H1 (cell line): Measurements from ENCODE around the gene RPL31. TPM values are rescaled to one million over a fixed set of nuclear protein-coding genes. Genes with fewer than 3 reads are reported as not detected.

Experiments used
- CTCF ChIA-PET: fragments of 300-600 bp; sonication (Branson Sonifier 250); formaldehyde crosslinking; loops from one replicate; lab custom pipeline; 2021; ENCODE audit not compliant: partially characterized antibody; lab: Charles Lee
- POLR2A ChIA-PET: fragments of 300-600 bp; sonication (Branson Sonifier 250); formaldehyde crosslinking; loops from one replicate; lab custom pipeline; 2021; ENCODE audit warnings: inconsistent platforms; ENCODE audit not compliant: partially characterized antibody; lab: Charles Lee
- DNase-seq, 2 experiments: peaks; one replicate each; pipeline versions ENCODE4 v3.0.0 to v3.0.0-alpha.2; 2010 to 2022; ENCODE audit warnings: low spot score in 2 of 2, low read depth in 1 of 2, mixed read lengths in 1 of 2
- FAIRE-seq: peaks from 2 replicates; lab custom pipeline; 2011; peaks lifted over from hg19 to GRCh38; lab: Jason Lieb, UNC
- H2AFZ ChIP-seq: 2 replicates; pipeline ENCODE4 v1.8.1; 2012; ENCODE audit warnings: low read length, inconsistent platforms
- H2AK5ac ChIP-seq: 2 replicates; pipeline ENCODE4 v1.6.1; 2013; ENCODE audit warnings: low read depth, low read length
- H2BK120ac ChIP-seq: replicated peaks from 2 replicates; pipeline ENCODE3; 2013; ENCODE audit warnings: low read depth, low read length, inconsistent platforms
- H2BK12ac ChIP-seq: 2 replicates; pipeline ENCODE4 v1.6.1; 2013; ENCODE audit warnings: low read depth, low read length
- H2BK15ac ChIP-seq: 2 replicates; pipeline ENCODE4 v1.6.1; 2013; ENCODE audit warnings: low read length
- H2BK20ac ChIP-seq: 2 replicates; pipeline ENCODE4 v1.6.1; 2013; ENCODE audit warnings: low read length
- H2BK5ac ChIP-seq: 2 replicates; pipeline ENCODE4 v1.6.1; 2013; ENCODE audit warnings: low read depth, low read length
- H3K14ac ChIP-seq: 2 replicates; pipeline ENCODE4 v1.6.1; 2013; ENCODE audit warnings: inconsistent platforms; ENCODE audit not compliant: insufficient read length
- H3K18ac ChIP-seq: 2 replicates; pipeline ENCODE4 v1.6.1; 2013; ENCODE audit warnings: low read length; ENCODE audit errors: extremely low read depth
- H3K23ac ChIP-seq: 2 replicates; pipeline ENCODE4 v1.6.1; 2013; ENCODE audit warnings: inconsistent platforms; ENCODE audit not compliant: insufficient read length
- H3K23me2 ChIP-seq: 2 replicates; pipeline ENCODE4 v1.6.1; 2013; ENCODE audit warnings: low read depth, low read length
- H3K27ac ChIP-seq: 2 replicates; pipeline ENCODE4 v1.6.1; 2011; ENCODE audit warnings: low read depth, low read length, inconsistent platforms
- H3K27me3 ChIP-seq, 4 experiments: replicated peaks in 1 of 4; 1 replicate in 1 of 4; 2 replicates in 3 of 4; pipeline versions ENCODE4 v1.6.1 to v1.8.1; 2011 to 2013; ENCODE audit warnings: low read length in 3 of 4, mild to moderate bottlenecking in 3 of 4, inconsistent platforms in 2 of 4, mixed read lengths in 2 of 4, moderate library complexity in 1 of 4; ENCODE audit not compliant: control insufficient read depth in 3 of 4, insufficient read depth in 3 of 4; ENCODE audit errors: extremely low read depth in 1 of 4
- H3K36me3 ChIP-seq, 4 experiments: 2 replicates each; pipeline versions ENCODE4 v1.6.1 to v1.8.1; 2011 to 2013; ENCODE audit warnings: mild to moderate bottlenecking in 4 of 4, low read length in 3 of 4, moderate library complexity in 2 of 4, control low read depth in 1 of 4, inconsistent platforms in 1 of 4; ENCODE audit not compliant: insufficient read depth in 4 of 4, control insufficient read depth in 2 of 4
- H3K4ac ChIP-seq: replicated peaks from 2 replicates; pipeline ENCODE3; 2013; ENCODE audit warnings: low read length, low read depth, mixed read lengths, inconsistent platforms; ENCODE audit not compliant: insufficient read length
- H3K4me1 ChIP-seq, 4 experiments: replicated peaks in 1 of 4; 1 replicate in 1 of 4; 2 replicates in 3 of 4; pipeline versions ENCODE4 v1.6.1 to v1.8.1; 2011 to 2013; ENCODE audit warnings: low read length in 3 of 4, inconsistent platforms in 2 of 4, mixed read lengths in 1 of 4; ENCODE audit not compliant: insufficient read depth in 4 of 4, control insufficient read depth in 3 of 4
- H3K4me2 ChIP-seq, 2 experiments: 2 replicates each; pipeline versions ENCODE4 v1.6.1 to v1.8.1; 2011 to 2013; ENCODE audit warnings: low read depth in 2 of 2, low read length in 2 of 2, control low read depth in 1 of 2, inconsistent platforms in 1 of 2, mild to moderate bottlenecking in 1 of 2; ENCODE audit not compliant: insufficient read depth in 1 of 2
- H3K4me3 ChIP-seq, 4 experiments: fragments of 200-600, 300-600 bp in 1 of 4; sonication (generic), shearing (Covaris generic), sonication (Bioruptor Twin) in 1 of 4; 2 replicates each; pipeline versions ENCODE4 v1.5.1 to v1.8.1; 2011 to 2016; ENCODE audit warnings: low read length in 4 of 4, low read depth in 3 of 4, control low read depth in 2 of 4, inconsistent platforms in 2 of 4, mild to moderate bottlenecking in 2 of 4, mixed read lengths in 1 of 4, moderate library complexity in 1 of 4; ENCODE audit not compliant: insufficient read depth in 2 of 4; ENCODE audit errors: extremely low read depth in 1 of 4
- H3K56ac ChIP-seq: replicated peaks from 2 replicates; pipeline ENCODE3; 2013; ENCODE audit warnings: low read depth, mild to moderate bottlenecking, mixed read lengths, low read length, inconsistent platforms; ENCODE audit not compliant: insufficient read length
- H3K79me1 ChIP-seq: 2 replicates; pipeline ENCODE4 v1.6.1; 2013; ENCODE audit warnings: low read depth, low read length, control low read depth
- H3K79me2 ChIP-seq, 2 experiments: 2 replicates each; pipeline versions ENCODE4 v1.6.1 to v1.8.1; 2012 to 2013; ENCODE audit warnings: low read length in 2 of 2, mild to moderate bottlenecking in 2 of 2, inconsistent platforms in 1 of 2; ENCODE audit not compliant: insufficient read depth in 2 of 2, control insufficient read depth in 1 of 2
- H3K9ac ChIP-seq, 4 experiments: replicated peaks in 1 of 4; 1 replicate in 1 of 4; 2 replicates in 3 of 4; pipeline versions ENCODE4 v1.6.1 to v1.8.1; 2011 to 2013; ENCODE audit warnings: low read depth in 3 of 4, low read length in 3 of 4, control low read depth in 2 of 4, mild to moderate bottlenecking in 2 of 4, moderate library complexity in 2 of 4, inconsistent platforms in 1 of 4; ENCODE audit errors: extremely low read depth in 1 of 4
- H3K9me3 ChIP-seq, 2 experiments: 2 replicates each; pipeline versions ENCODE4 v1.6.1 to v1.8.1; 2012 to 2013; ENCODE audit warnings: mild to moderate bottlenecking in 2 of 2, moderate library complexity in 2 of 2, control low read depth in 1 of 2, inconsistent platforms in 1 of 2, low read depth in 1 of 2, low read length in 1 of 2, mixed read lengths in 1 of 2; ENCODE audit not compliant: insufficient read depth in 2 of 2
- H4K20me1 ChIP-seq, 2 experiments: replicated peaks in 1 of 2; 2 replicates each; pipeline versions ENCODE3 to v1.8.1; 2011 to 2013; ENCODE audit warnings: inconsistent platforms in 2 of 2, low read length in 2 of 2, mild to moderate bottlenecking in 1 of 2; ENCODE audit not compliant: insufficient read depth in 2 of 2, control insufficient read depth in 1 of 2
- H4K5ac ChIP-seq: 2 replicates; pipeline ENCODE4 v1.6.1; 2013; ENCODE audit warnings: low read length, low read depth, mixed read lengths, inconsistent platforms; ENCODE audit not compliant: insufficient read length
- H4K8ac ChIP-seq: 2 replicates; pipeline ENCODE4 v1.8.0; 2013; ENCODE audit warnings: mild to moderate bottlenecking, moderate library complexity, low read length, inconsistent platforms; ENCODE audit not compliant: insufficient read depth; ENCODE audit errors: extremely low read depth
- H4K91ac ChIP-seq: replicated peaks from 2 replicates; pipeline ENCODE3; 2013; ENCODE audit warnings: low read length, mixed read lengths, inconsistent platforms; ENCODE audit not compliant: insufficient read length
- BRCA1 ChIP-seq: IDR thresholded peaks from 2 replicates; pipeline ENCODE4 v1.6.1; 2012; ENCODE audit warnings: low read depth, low read length, improper control_type of control experiment
- CHD1 ChIP-seq: IDR thresholded peaks from 2 replicates; pipeline ENCODE4 v1.6.1; 2012; ENCODE audit warnings: low read depth, low read length, improper control_type of control experiment
- CREB1 ChIP-seq: IDR thresholded peaks from 2 replicates; pipeline ENCODE4 v1.6.1; 2012; ENCODE audit warnings: inconsistent platforms
- EP300 ChIP-seq, 2 experiments: IDR thresholded peaks; 1 replicate in 1 of 2; 2 replicates in 1 of 2; pipeline ENCODE4 v1.6.1; 2011 to 2012; ENCODE audit warnings: low read depth in 2 of 2, low read length in 2 of 2, mild to moderate bottlenecking in 2 of 2, borderline replicate concordance in 1 of 2, inconsistent platforms in 1 of 2, moderate library complexity in 1 of 2
- GABPA ChIP-seq: IDR thresholded peaks from 2 replicates; pipeline ENCODE4 v1.6.1; 2011; ENCODE audit warnings: mild to moderate bottlenecking, low read length, moderate library complexity, borderline replicate concordance; ENCODE audit not compliant: insufficient read depth
- NANOG ChIP-seq: IDR thresholded peaks from 2 replicates; pipeline ENCODE4 v1.6.1; 2011; ENCODE audit warnings: low read length, low read depth, mild to moderate bottlenecking, inconsistent platforms; ENCODE audit not compliant: insufficient read depth, poor library complexity, severe bottlenecking
- POLR2A ChIP-seq, 2 experiments: IDR thresholded peaks; 1 replicate in 1 of 2; 2 replicates in 1 of 2; pipeline ENCODE4 v1.6.1; 2011; ENCODE audit warnings: low read depth in 2 of 2, low read length in 2 of 2, mild to moderate bottlenecking in 2 of 2; ENCODE audit errors: control extremely low read depth in 1 of 2
- SRF ChIP-seq: IDR thresholded peaks from 2 replicates; pipeline ENCODE4 v1.6.1; 2011; ENCODE audit warnings: mild to moderate bottlenecking, low read depth, low read length, moderate library complexity
- TBP ChIP-seq: IDR thresholded peaks from 2 replicates; pipeline ENCODE4 v1.6.1; 2011; ENCODE audit warnings: low read depth, low read length, improper control_type of control experiment
- YY1 ChIP-seq: IDR thresholded peaks from 2 replicates; pipeline ENCODE4 v1.6.1; 2011; ENCODE audit warnings: low read depth, mild to moderate bottlenecking, low read length
- WGBS, 2 experiments: shearing (Covaris generic) in 1 of 2; methylation state at CpG; one replicate each; pipeline versions ENCODE4 v1.1.6 to v1.1.7; 2013 to 2015; ENCODE audit warnings: low lambda C conversion rate in 2 of 2, mixed read lengths in 2 of 2, inconsistent platforms in 1 of 2, low coverage in 1 of 2, missing lambda C conversion rate in 1 of 2; ENCODE audit not compliant: insufficient replicate concordance in 2 of 2, insufficient coverage in 1 of 2, insufficient read length in 1 of 2; ENCODE audit errors: extremely low coverage in 1 of 2, missing lambda C conversion rate in 1 of 2; 5-methylcytosine and 5-hydroxymethylcytosine counted together
- polyA plus RNA-seq, 7 experiments: library from polyadenylated mRNA; depleted of rRNA in 3 of 7; stranded (reverse) in 5 of 7; unstranded in 2 of 7; fragments of >200 nt in 5 of 7; fragments of 200-250 nt in 2 of 7; gene quantifications; 1 replicate in 5 of 7; 2 replicates in 1 of 7; 4 replicates in 1 of 7; pipeline versions ENCODE4 v1.2.1 to v1.2.3, GENCODE V29; 2011 to 2013; ENCODE audit warnings: missing spikeins in 2 of 7, mixed read lengths in 2 of 7
- total RNA-seq: library from RNA; stranded (reverse); fragmentation: NEBNext Ultra II Directional; extraction: Animal tissue kit (Norgen Biotek cat#: 25700); gene quantifications from 2 replicates; pipeline ENCODE4 v1.2.1, GENCODE V29; 2021

Gene RPL31
- total and polyA plus RNA-seq, 2 of the 8 experiments (the other 6 are each of a cell fraction or from before 2014, with no cell fraction given) = 1,463 to 1,722 TPM

DNA sequence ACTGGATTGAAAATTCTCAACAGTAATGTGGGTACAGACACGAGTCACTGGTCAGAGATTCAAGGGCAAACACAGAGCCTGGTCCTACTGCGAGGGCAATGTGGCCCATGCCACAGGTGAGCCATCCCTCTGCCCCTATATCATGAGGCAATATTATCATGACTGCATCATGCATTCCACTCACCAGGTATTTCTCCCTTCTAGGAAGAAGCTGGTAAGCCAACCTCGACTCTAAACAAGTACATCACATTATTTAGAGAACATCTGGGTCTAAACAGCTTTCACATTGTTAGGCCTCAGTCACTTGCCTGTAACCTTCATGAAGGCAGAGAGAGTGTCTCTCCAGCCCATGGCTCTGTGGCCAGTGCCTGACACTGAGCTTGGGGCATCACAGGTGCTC is 14.6 kb upstream of the RPL31 start:
- ChIA-PET POLR2A (interaction anchor here (1.3 to 3.0 kb wide), 3 partner anchors 15 to 425 kb away, joined by 4 to 17 read pairs (median 6); partner anchors contain the start of genes PDCL3 and RPL31), CTCF (interaction anchor here (0.7 to 2.0 kb wide), 6 partner anchors 86 to 393 kb away, joined by 3 to 10 read pairs (median 6); no protein-coding TSS in a partner anchor)
- DNase-seq = no peak
- no peak overlapping the region for H3K4ac ChIP-seq
- H2BK5ac ChIP-seq = no peak overlapping the region
- H3K36me3 ChIP-seq = no peaks in the 10 kb centered on the region
- H3K23me2 ChIP-seq = no peaks in the 10 kb centered on the region; the same call in 1 of the 2 replicates
- no peak overlapping the region for H2AK5ac ChIP-seq
- no peaks in the 10 kb centered on the region for H3K79me2 ChIP-seq
- no peak overlapping the region for H3K56ac ChIP-seq
- no peak for TF ChIP-seq YY1
- no peak for TF ChIP-seq EP300 (IDR thresholded peaks at IDR 0.05; ENCODE audit: borderline replicate concordance in 1 of 2, low read depth in 2 of 2, low read length in 2 of 2)
- TF ChIP-seq BRCA1 = no peak
- no peak for TF ChIP-seq SRF
- TF ChIP-seq CREB1 = no peak
- TF ChIP-seq TBP = no peak
- TF ChIP-seq GABPA = no peak
- no peak for TF ChIP-seq CHD1
- TF ChIP-seq NANOG = no peak
- TF ChIP-seq POLR2A (IDR thresholded peaks at IDR 0.05; ENCODE audit: control extremely low read depth in 1 of 2, low read depth in 2 of 2, low read length in 2 of 2) = no peak
- H4K8ac ChIP-seq = no peak overlapping the region
- no peak overlapping the region for H2BK20ac ChIP-seq
- H3K79me1 ChIP-seq = no peaks in the 10 kb centered on the region
- 90% methylated on average over 3 of the region's 3 CpGs; no CpG with 5 or more reads in 1 of the 2 experiments for WGBS, 2 experiments
- no peak overlapping the region for H2BK15ac ChIP-seq
- no peak overlapping the region for H3K4me3 ChIP-seq
- H3K9ac ChIP-seq = no peak overlapping the region
- H4K20me1 ChIP-seq = no peaks in the 10 kb centered on the region
- no peak overlapping the region for H4K91ac ChIP-seq
- no peak overlapping the region for H3K18ac ChIP-seq
- no peaks in the 10 kb centered on the region for H3K27me3 ChIP-seq
- no peak overlapping the region for H3K4me2 ChIP-seq
- H3K9me3 ChIP-seq = no peaks in the 10 kb centered on the region
- H2BK120ac ChIP-seq = no peak overlapping the region
- H2AFZ ChIP-seq = no peak overlapping the region
- no peak overlapping the region for H2BK12ac ChIP-seq
- H3K4me1 ChIP-seq = peaks cover 0 to 3% (median 1%) of the 10 kb centered on the region in 4 experiments; a peak in 2 of 7 replicates
- no peak overlapping the region for H3K14ac ChIP-seq
- H4K5ac ChIP-seq = no peak overlapping the region
- H3K27ac ChIP-seq = no peak overlapping the region
- no peak for FAIRE-seq
- H3K23ac ChIP-seq = no peak overlapping the region
